Measurements from ENCODE around the gene UCN. TPM values are rescaled to one million over a fixed set of nuclear protein-coding genes. Genes with fewer than 3 reads are reported as not detected.

Gene UCN
- total and polyA plus RNA-seq, 12 donors, result 0.51 to 4.1 (median 1.5) TPM; not detected in 1

- Histone ChIP-seq H3K9me3 (no peaks in the 10 kb centered on the region), H3K36me3 (no peaks in the 10 kb centered on the region), H3K4me1 (peaks cover 0 to 47% (median 34%) of the 10 kb centered on the region in 9 donors), H3K27ac (peak overlapping the region in 8 of 10 donors; percentile 34 to 77 (median 48)), H3K27me3 (peaks cover 0 to 97% (median 52%) of the 10 kb centered on the region in 7 donors), H3K4me3 (peak overlapping the region in 9 of 10 donors; percentile 30 to 68 (median 63))
- peak in 8 of 9 donors; percentile 30 to 74 (median 57) for TF ChIP-seq CTCF (IDR thresholded peaks at IDR 0.05)
- intact Hi-C loops (cut with DNase I), result loop anchor here in 2 of 10 donors (5.0 to 10.0 kb wide), 2 partner anchors 42 to 310 kb away; partner anchors contain the start of gene UCN (in 1 of the 2)
- peak; percentile 68 to 88 (median 80) for ATAC-seq
- DNase-seq, result peak; percentile 71 to 77
- 2 to 3% methylated on average over 56 of the region's 56 CpGs for WGBS, 2 donors
These were observed 43.3 kb downstream of the UCN start for GRCh38 chr2:27264753-27265535.

- peaks cover 0 to 98% (median 59%) of the 10 kb centered on the region in 7 donors for H3K27me3 ChIP-seq
- H3K9me3 ChIP-seq, result no peaks in the 10 kb centered on the region
- H3K36me3 ChIP-seq, result no peaks in the 10 kb centered on the region
- WGBS, 2 donors, result 1% methylated on average over 38 of the region's 38 CpGs
- peaks cover 0 to 46% (median 34%) of the 10 kb centered on the region in 9 donors for H3K4me1 ChIP-seq
- TF ChIP-seq CTCF (IDR thresholded peaks at IDR 0.05), result no peak
- intact Hi-C loops (cut with DNase I), result loop anchor here in 2 of 10 donors (5.0 to 10.0 kb wide), 2 partner anchors 43 to 310 kb away; partner anchors contain the start of gene UCN (in 1 of the 2)
- ATAC-seq, result peak in 7 of 8 donors; percentile 31 to 66 (median 55)
- H3K4me3 ChIP-seq, result peak overlapping the region in 9 of 10 donors; percentile 30 to 68 (median 63)
- H3K27ac ChIP-seq, result peak overlapping the region in 8 of 10 donors; percentile 34 to 77 (median 48)
- DNase-seq, result no peak
These were observed 43.9 kb downstream of the UCN start for GRCh38 chr2:27264253-27264752.

GRCh38 chr2:27263287-27264252, 44.7 kb downstream of the UCN start:
- DNase-seq, result no peak
- peaks cover 0 to 98% (median 64%) of the 10 kb centered on the region in 7 donors for H3K27me3 ChIP-seq
- peak in 1 of 8 donors; percentile 8 for ATAC-seq
- peak overlapping the region in 3 of 10 donors; percentile 6 to 39 (median 9) for H3K27ac ChIP-seq
- TF ChIP-seq CTCF (IDR thresholded peaks at IDR 0.05), result no peak
- no peaks in the 10 kb centered on the region for H3K36me3 ChIP-seq
- H3K9me3 ChIP-seq, result no peaks in the 10 kb centered on the region
- WGBS, 2 donors, result 1 to 2% methylated on average over 46 of the region's 46 CpGs
- peak overlapping the region; percentile 40 to 70 (median 64) for H3K4me3 ChIP-seq
- intact Hi-C loops (cut with DNase I), result loop anchor here in 2 of 10 donors (5.0 to 10.0 kb wide), 2 partner anchors 44 to 309 kb away; partner anchors contain the start of gene UCN (in 1 of the 2)
- peaks cover 0 to 40% (median 34%) of the 10 kb centered on the region in 9 donors for H3K4me1 ChIP-seq

Data from heart right ventricle (tissue), 16 donors.